K562 (cell line): ENCODE results near the gene PACSIN2. TPM values are rescaled to one million over a fixed set of nuclear protein-coding genes. Genes with fewer than 3 reads are reported as not detected.

Experiments used
- ATAC-seq: fragments of 200-7000 bp; cut with Tn5 transposase; 3 replicates; pipeline ENCODE4 v1.9.1; 2020; ENCODE audit warnings: moderate library complexity
- BruUV-seq: library from RNA; stranded (reverse); fragments of 400-500 nt; replicated peaks from 2 replicates; lab custom pipeline; 2021; lab: Mats Ljungman, UMichigan
- CTCF ChIA-PET: fragments of 300-600 bp; formaldehyde crosslinking; extraction: SDS; loops from one replicate; lab custom pipeline; 2021; ENCODE audit warnings: low intra/inter-chr PET ratio; lab: Yijun Ruan, JAX
- POLR2A ChIA-PET: fragments of 300-600, 350-650 bp; sonication (Branson Sonifier 250); formaldehyde crosslinking; extraction: SDS; loops from one replicate; lab custom pipeline; 2021; ENCODE audit warnings: antibody characterized with exemption, inconsistent platforms; lab: Yijun Ruan, JAX
- DNase-seq, 4 experiments: peaks; one replicate each; pipeline versions ENCODE4 v3.0.0 to v3.0.0-alpha.2; 2011 to 2018; ENCODE audit warnings: low spot score in 3 of 4, mixed read lengths in 3 of 4; ENCODE audit errors: extremely low read depth in 1 of 4
- FAIRE-seq: peaks from 2 replicates; lab custom pipeline; 2011; peaks lifted over from hg19 to GRCh38; lab: Jason Lieb, UNC
- H2AFZ ChIP-seq: 2 replicates; pipeline ENCODE4 v1.6.0; 2011; ENCODE audit warnings: low read depth, low read length, control low read depth, inconsistent platforms
- H3K27ac ChIP-seq: fragments of 200-600 bp; 3 replicates; pipeline ENCODE4 v1.8.0; 2011; ENCODE audit warnings: low read depth, mild to moderate bottlenecking, control low read depth, inconsistent platforms, low read length, moderate library complexity, mixed read lengths; ENCODE audit errors: extremely low read depth
- H3K27me3 ChIP-seq, 2 experiments: fragments of 300-600 bp in 1 of 2; 2 replicates in 1 of 2; 3 replicates in 1 of 2; pipeline versions ENCODE4 v1.6.0 to v1.8.0; 2011; ENCODE audit warnings: inconsistent platforms in 2 of 2, low read length in 2 of 2, mild to moderate bottlenecking in 1 of 2, mixed read lengths in 1 of 2, moderate library complexity in 1 of 2; ENCODE audit not compliant: control insufficient read depth in 2 of 2, insufficient read depth in 2 of 2
- H3K36me3 ChIP-seq: fragments of 300-600 bp; 3 replicates; pipeline ENCODE4 v1.8.0; 2011; ENCODE audit warnings: mild to moderate bottlenecking, low read length, inconsistent platforms; ENCODE audit not compliant: control insufficient read depth, insufficient read depth
- H3K4me1 ChIP-seq, 2 experiments: fragments of 200-600 bp in 1 of 2; replicated peaks in 1 of 2; 2 replicates in 1 of 2; 3 replicates in 1 of 2; pipeline versions ENCODE4 v1.5.1 to v1.8.0; 2011; ENCODE audit warnings: inconsistent platforms in 2 of 2, low read length in 2 of 2, mild to moderate bottlenecking in 1 of 2, mixed read lengths in 1 of 2, moderate library complexity in 1 of 2; ENCODE audit not compliant: control insufficient read depth in 2 of 2, insufficient read depth in 2 of 2
- H3K4me2 ChIP-seq: 2 replicates; pipeline ENCODE4 v1.6.1; 2011; ENCODE audit warnings: low read length, control low read depth, inconsistent platforms, mixed read lengths; ENCODE audit not compliant: insufficient read depth
- H3K4me3 ChIP-seq: fragments of 200-600 bp; sonication (generic), shearing (Covaris generic); 2 replicates; pipeline ENCODE4 v1.5.1; 2016; ENCODE audit warnings: control low read depth, inconsistent platforms
- H3K79me2 ChIP-seq: fragments of 200-600 bp; 3 replicates; pipeline ENCODE4 v1.8.0; 2011; ENCODE audit warnings: low read length, inconsistent platforms; ENCODE audit not compliant: control insufficient read depth, insufficient read depth
- H3K9ac ChIP-seq, 2 experiments: 2 replicates each; pipeline versions ENCODE4 v1.6.0 to v1.6.1; 2011; ENCODE audit warnings: low read depth in 2 of 2, low read length in 2 of 2, control low read depth in 1 of 2, inconsistent platforms in 1 of 2, mild to moderate bottlenecking in 1 of 2, mixed read lengths in 1 of 2; ENCODE audit not compliant: insufficient read depth in 1 of 2
- H3K9me1 ChIP-seq: one replicate; pipeline ENCODE4 v1.6.0; 2011; ENCODE audit warnings: inconsistent platforms, mild to moderate bottlenecking, low read length, moderate library complexity; ENCODE audit not compliant: control insufficient read depth, insufficient read depth
- H3K9me3 ChIP-seq: replicated peaks from 2 replicates; pipeline ENCODE4 v1.5.1; 2011; ENCODE audit warnings: low read depth, low read length, inconsistent platforms; ENCODE audit not compliant: control insufficient read depth, insufficient read depth
- H4K20me1 ChIP-seq: replicated peaks from 2 replicates; pipeline ENCODE4 v1.6.1; 2011; ENCODE audit warnings: low read length, inconsistent platforms, mixed read lengths; ENCODE audit not compliant: control insufficient read depth, insufficient read depth
- BHLHE40 ChIP-seq: IDR thresholded peaks from 2 replicates; pipeline ENCODE4 v1.6.1; 2011; ENCODE audit warnings: low read length, improper control_type of control experiment
- CBX3 ChIP-seq, 2 experiments: IDR thresholded peaks; 1 replicate in 1 of 2; 2 replicates in 1 of 2; pipeline ENCODE4 v1.6.1; 2012; ENCODE audit warnings: inconsistent platforms in 2 of 2, low read length in 2 of 2, borderline replicate concordance in 1 of 2, control low read depth in 1 of 2
- ELF1 ChIP-seq: fragments of 200-800 bp; sonication (Bioruptor generic); IDR thresholded peaks from 2 replicates; pipeline ENCODE4 v1.6.1; 2016; ENCODE audit warnings: missing genetic modification characterization, missing compliant biosample characterization
- FOXA3 ChIP-seq, 2 experiments: fragments of 450-650 bp in 1 of 2; sonication (generic) in 1 of 2; formaldehyde crosslinking; IDR thresholded peaks in 1 of 2; conservative IDR thresholded peaks in 1 of 2; 2 replicates each; pipeline versions ENCODE4 v1.4.0 to v1.8.0; 2020 to 2022; ENCODE audit warnings: mild to moderate bottlenecking in 2 of 2, missing genetic modification reagents in 1 of 2
- GABPB2 ChIP-seq: fragments of 250-450 bp; sonication (Bioruptor Pico); conservative IDR thresholded peaks from 2 replicates; pipeline ENCODE4 v1.5.1; 2021; ENCODE audit warnings: mild to moderate bottlenecking
- POLR2G ChIP-seq: fragments of 200-400 bp; formaldehyde crosslinking; IDR thresholded peaks from 2 replicates; pipeline ENCODE4 v1.6.1; 2017; ENCODE audit warnings: low read depth, mild to moderate bottlenecking, antibody characterized with exemption, low read length, moderate library complexity
- POLR3A ChIP-seq: IDR thresholded peaks from 2 replicates; pipeline ENCODE4 v1.6.1; 2011; ENCODE audit warnings: borderline replicate concordance, mild to moderate bottlenecking, moderate library complexity; ENCODE audit not compliant: insufficient read length, insufficient read depth; ENCODE audit errors: extremely low read depth
- XRCC3 ChIP-seq: fragments of 450-650 bp; IDR thresholded peaks from 2 replicates; pipeline ENCODE4 v1.6.1; 2017; ENCODE audit warnings: mild to moderate bottlenecking, moderate library complexity
- WGBS: fragments of 100-300 bp; shearing (Covaris generic); methylation state at CpG from one replicate; pipeline ENCODE4 v1.1.6; 2016; ENCODE audit warnings: low coverage, mixed read lengths; ENCODE audit not compliant: insufficient coverage; ENCODE audit errors: missing lambda C conversion rate; 5-methylcytosine and 5-hydroxymethylcytosine counted together
- in situ Hi-C: fragments of 300-500 bp; cut with MboI; formaldehyde crosslinking; loops from 4 replicates; pipeline ENCODE4 v1.15.0; 2018; ENCODE audit warnings: inconsistent platforms, mixed read lengths
- intact Hi-C: fragments of 100-400 bp; cut with micrococcal nuclease; formaldehyde crosslinking; loops from 2 replicates; pipeline ENCODE4 v1.14.2; 2022
- polyA plus RNA-seq, 8 experiments: library from polyadenylated mRNA; depleted of rRNA in 4 of 8; stranded (reverse) in 5 of 8; unstranded in 3 of 8; fragments of >200 nt; fragmentation: Nextera tagmentation in 2 of 8; fragmentation: Illumina TruSeq in 1 of 8; extraction: Ambion mirVana in 2 of 8; extraction: Trizol in 1 of 8; gene quantifications; 2 replicates each; pipeline versions ENCODE4 v1.2.1 to v1.2.3, GENCODE V29; 2011 to 2014; ENCODE audit warnings: inconsistent platforms in 1 of 8, missing spikeins in 1 of 8
- total RNA-seq, 7 experiments: library from RNA; depleted of rRNA in 6 of 7; stranded (reverse); fragments of >200 nt in 6 of 7; fragmentation: Illumina TruSeq in 2 of 7; extraction: Trizol in 2 of 7; gene quantifications; 2 replicates each; pipeline versions ENCODE4 v1.2.1 to v1.2.3, GENCODE V29; 2011 to 2021; ENCODE audit warnings: low replicate concordance in 1 of 7
- TF ChIP-seq, protein P1 (sequence below): sonication (generic); formaldehyde crosslinking; IDR thresholded peaks from 2 replicates; pipeline ENCODE4 v1.5.0; 2020; ENCODE audit warnings: missing genetic modification reagents
- TF ChIP-seq, protein P2 (sequence below): sonication (generic); IDR thresholded peaks from 2 replicates; pipeline ENCODE4 v1.6.1; 2016
- TF ChIP-seq, protein P3 (sequence below): fragments of 450-650 bp; conservative IDR thresholded peaks from 2 replicates; pipeline ENCODE4 v1.6.1; 2016; ENCODE audit warnings: missing genetic modification characterization, low read depth, mild to moderate bottlenecking, control low read depth, missing compliant biosample characterization
- TF ChIP-seq, protein P4 (sequence below): fragments of 450-650 bp; IDR thresholded peaks from 2 replicates; pipeline ENCODE4 v1.6.1; 2016
- TF ChIP-seq, protein P5 (sequence below): fragments of 450-650 bp; IDR thresholded peaks from 2 replicates; pipeline ENCODE4 v1.6.1; 2017; ENCODE audit warnings: mild to moderate bottlenecking, moderate library complexity
- TF ChIP-seq, protein P6 (sequence below): sonication (generic); formaldehyde crosslinking; IDR thresholded peaks from 2 replicates; pipeline ENCODE4 v1.9.0; 2022; ENCODE audit warnings: mild to moderate bottlenecking, missing genetic modification reagents

PACSIN2 gene
- total and polyA plus RNA-seq, 9 of the 15 experiments (the other 6 are each of a cell fraction or from before 2014, with no cell fraction given) = 0.45 to 45.1 (median 23.9) TPM

DNA sequence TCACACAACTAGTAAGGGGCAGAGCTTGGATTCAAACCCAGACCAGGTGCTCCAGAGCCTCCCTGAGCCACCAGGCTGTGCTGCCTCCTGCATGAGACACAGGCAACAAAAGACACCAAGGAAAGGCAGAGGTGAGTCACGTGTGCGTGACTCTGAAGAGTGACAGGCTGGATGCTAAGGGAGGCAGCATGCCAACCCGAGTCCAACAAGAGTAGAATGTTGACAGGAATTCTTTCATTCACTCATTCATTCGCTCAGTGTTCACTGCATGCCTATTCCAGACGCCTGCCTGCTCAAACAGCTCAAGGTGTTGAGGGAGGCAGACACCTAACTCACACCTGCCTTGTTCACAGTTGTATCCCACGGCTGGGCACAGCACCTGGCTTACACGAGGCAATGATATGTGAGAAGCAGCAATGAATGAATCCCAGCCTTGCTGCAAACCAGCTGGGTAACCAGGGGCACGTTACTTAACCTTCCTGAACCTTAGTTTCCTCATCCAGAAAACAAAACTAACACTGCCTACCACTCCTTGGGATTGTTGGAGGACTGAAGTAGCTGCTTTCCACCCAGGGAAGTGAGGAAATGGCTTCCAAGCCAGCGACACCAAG is 84.0 kb downstream of the PACSIN2 start:
- H3K4me1 ChIP-seq = peaks cover 6 to 19% of the 10 kb centered on the region in 2 experiments; a peak in 4 of 5 replicates
- H3K9ac ChIP-seq = peak overlapping the region in 1 of 2 experiments; percentile 61; a peak in 1 of 4 replicates
- ChIA-PET POLR2A (interaction anchor here (0.8 to 1.3 kb wide), 3 partner anchors 12 to 16 kb away, joined by 3 to 5 read pairs (median 3); no protein-coding TSS in a partner anchor), CTCF (no interaction called here)
- intact Hi-C loops (no loop called here), in situ Hi-C loops (no loop called here)
- FAIRE-seq = no peak
- no peaks in the 10 kb centered on the region; the same call in 2 of the 3 replicates for H3K36me3 ChIP-seq
- peaks cover 57% of the 10 kb centered on the region for H3K79me2 ChIP-seq
- no peak overlapping the region for H3K4me2 ChIP-seq
- no peaks in the 10 kb centered on the region for H3K9me3 ChIP-seq
- BruUV-seq = no TSS peak
- no peaks in the 10 kb centered on the region for H3K27me3 ChIP-seq
- no peak for DNase-seq
- WGBS = 68% methylated on average over 8 of the region's 9 CpGs
- no peak overlapping the region for H2AFZ ChIP-seq
- peaks cover 32% of the 10 kb centered on the region for H4K20me1 ChIP-seq
- no peak overlapping the region for H3K27ac ChIP-seq
- H3K9me1 ChIP-seq = peaks cover 7% of the 10 kb centered on the region
- ATAC-seq = peak; percentile 56; the same call in 2 of the 3 replicates
- H3K4me3 ChIP-seq = no peak overlapping the region
- TF ChIP-seq XRCC3 (no peak), POLR3A (no peak), GABPB2 (CRISPR knock-in tag) (no peak), ELF1 (tag) (no peak), FOXA3 (CRISPR knock-in tag; conservative IDR thresholded peaks at IDR 0.05 in 1 of 2, IDR thresholded peaks at IDR 0.05 in 1 of 2) (no peak), POLR2G (no peak), BHLHE40 (0 out of 2 replicates have a peak, but pooled peaks have one; percentile 16), CBX3 (IDR thresholded peaks at IDR 0.05; ENCODE audit: borderline replicate concordance in 1 of 2, low read length in 2 of 2) (no peak)
- TF ChIP-seq, protein P1, sequence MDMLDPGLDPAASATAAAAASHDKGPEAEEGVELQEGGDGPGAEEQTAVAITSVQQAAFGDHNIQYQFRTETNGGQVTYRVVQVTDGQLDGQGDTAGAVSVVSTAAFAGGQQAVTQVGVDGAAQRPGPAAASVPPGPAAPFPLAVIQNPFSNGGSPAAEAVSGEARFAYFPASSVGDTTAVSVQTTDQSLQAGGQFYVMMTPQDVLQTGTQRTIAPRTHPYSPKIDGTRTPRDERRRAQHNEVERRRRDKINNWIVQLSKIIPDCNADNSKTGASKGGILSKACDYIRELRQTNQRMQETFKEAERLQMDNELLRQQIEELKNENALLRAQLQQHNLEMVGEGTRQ (CRISPR knock-in tag) = peak; percentile 57
- TF ChIP-seq, protein P2, sequence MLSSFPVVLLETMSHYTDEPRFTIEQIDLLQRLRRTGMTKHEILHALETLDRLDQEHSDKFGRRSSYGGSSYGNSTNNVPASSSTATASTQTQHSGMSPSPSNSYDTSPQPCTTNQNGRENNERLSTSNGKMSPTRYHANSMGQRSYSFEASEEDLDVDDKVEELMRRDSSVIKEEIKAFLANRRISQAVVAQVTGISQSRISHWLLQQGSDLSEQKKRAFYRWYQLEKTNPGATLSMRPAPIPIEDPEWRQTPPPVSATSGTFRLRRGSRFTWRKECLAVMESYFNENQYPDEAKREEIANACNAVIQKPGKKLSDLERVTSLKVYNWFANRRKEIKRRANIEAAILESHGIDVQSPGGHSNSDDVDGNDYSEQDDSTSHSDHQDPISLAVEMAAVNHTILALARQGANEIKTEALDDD = no peak
- TF ChIP-seq, protein P3, sequence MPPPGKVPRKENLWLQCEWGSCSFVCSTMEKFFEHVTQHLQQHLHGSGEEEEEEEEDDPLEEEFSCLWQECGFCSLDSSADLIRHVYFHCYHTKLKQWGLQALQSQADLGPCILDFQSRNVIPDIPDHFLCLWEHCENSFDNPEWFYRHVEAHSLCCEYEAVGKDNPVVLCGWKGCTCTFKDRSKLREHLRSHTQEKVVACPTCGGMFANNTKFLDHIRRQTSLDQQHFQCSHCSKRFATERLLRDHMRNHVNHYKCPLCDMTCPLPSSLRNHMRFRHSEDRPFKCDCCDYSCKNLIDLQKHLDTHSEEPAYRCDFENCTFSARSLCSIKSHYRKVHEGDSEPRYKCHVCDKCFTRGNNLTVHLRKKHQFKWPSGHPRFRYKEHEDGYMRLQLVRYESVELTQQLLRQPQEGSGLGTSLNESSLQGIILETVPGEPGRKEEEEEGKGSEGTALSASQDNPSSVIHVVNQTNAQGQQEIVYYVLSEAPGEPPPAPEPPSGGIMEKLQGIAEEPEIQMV (tag) = no peak
- TF ChIP-seq, protein P4, sequence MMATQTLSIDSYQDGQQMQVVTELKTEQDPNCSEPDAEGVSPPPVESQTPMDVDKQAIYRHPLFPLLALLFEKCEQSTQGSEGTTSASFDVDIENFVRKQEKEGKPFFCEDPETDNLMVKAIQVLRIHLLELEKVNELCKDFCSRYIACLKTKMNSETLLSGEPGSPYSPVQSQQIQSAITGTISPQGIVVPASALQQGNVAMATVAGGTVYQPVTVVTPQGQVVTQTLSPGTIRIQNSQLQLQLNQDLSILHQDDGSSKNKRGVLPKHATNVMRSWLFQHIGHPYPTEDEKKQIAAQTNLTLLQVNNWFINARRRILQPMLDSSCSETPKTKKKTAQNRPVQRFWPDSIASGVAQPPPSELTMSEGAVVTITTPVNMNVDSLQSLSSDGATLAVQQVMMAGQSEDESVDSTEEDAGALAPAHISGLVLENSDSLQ = peak; percentile 66
- TF ChIP-seq, protein P5, sequence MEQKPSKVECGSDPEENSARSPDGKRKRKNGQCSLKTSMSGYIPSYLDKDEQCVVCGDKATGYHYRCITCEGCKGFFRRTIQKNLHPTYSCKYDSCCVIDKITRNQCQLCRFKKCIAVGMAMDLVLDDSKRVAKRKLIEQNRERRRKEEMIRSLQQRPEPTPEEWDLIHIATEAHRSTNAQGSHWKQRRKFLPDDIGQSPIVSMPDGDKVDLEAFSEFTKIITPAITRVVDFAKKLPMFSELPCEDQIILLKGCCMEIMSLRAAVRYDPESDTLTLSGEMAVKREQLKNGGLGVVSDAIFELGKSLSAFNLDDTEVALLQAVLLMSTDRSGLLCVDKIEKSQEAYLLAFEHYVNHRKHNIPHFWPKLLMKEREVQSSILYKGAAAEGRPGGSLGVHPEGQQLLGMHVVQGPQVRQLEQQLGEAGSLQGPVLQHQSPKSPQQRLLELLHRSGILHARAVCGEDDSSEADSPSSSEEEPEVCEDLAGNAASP = no peak
- TF ChIP-seq, protein P6, sequence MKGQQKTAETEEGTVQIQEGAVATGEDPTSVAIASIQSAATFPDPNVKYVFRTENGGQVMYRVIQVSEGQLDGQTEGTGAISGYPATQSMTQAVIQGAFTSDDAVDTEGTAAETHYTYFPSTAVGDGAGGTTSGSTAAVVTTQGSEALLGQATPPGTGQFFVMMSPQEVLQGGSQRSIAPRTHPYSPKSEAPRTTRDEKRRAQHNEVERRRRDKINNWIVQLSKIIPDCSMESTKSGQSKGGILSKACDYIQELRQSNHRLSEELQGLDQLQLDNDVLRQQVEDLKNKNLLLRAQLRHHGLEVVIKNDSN (CRISPR knock-in tag) = peak; percentile 61
